GM18867 (cell line): ENCODE measurements around the gene LLGL1.
"Not testable (repeated sequence)": the region's sequence is repeated elsewhere in the genome, so short reads cannot be mapped to it uniquely, and the experiment has no call there.

ENCODE experiments used
- ATAC-seq: cut with Tn5 transposase; IDR thresholded peaks from one replicate; pipeline ENCODE4 v1.9.1; 2021; ENCODE audit warnings: mild to moderate bottlenecking, moderate library complexity; ENCODE audit not compliant: unreplicated experiment

Gene LLGL1

DNA sequence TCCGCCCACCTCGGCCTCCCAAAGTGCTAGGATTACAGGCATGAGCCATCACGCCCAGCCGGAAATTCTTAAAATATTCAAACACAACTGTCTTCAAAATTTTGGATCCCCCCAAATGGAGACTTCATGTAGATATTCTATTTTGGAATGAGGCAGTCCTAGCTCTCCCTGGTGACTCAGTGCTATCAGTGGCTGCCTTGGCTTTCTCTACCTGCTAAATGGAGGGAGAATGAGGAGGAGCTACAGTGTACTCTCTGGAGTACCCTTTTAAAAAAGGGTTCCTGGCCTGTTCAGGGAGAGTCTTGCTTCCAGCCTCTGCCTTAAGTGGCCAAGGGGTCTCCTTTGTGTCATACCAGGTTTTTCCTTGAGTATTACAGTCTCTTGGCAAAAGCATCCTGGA is 31.0 kb upstream of the LLGL1 start:
- no peak for ATAC-seq

DNA sequence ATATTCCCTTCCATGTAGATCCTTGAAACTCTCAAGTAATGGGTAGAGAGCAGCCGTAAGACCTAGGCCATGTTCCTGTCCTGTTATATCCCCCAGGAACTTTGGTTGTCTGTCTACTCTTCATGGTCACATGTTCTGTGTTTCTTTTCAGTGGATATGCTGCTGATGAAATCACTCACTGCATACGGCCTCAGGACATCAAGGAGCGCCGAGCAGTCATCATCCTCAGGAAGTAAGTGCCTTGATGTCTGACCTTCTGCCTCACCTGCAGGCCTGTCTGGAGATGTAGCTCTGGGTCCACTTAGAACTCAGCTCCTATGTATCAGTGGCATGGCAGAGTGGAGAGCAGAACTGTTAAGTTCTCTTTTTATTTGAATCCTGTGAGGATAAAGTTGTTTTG is 30.6 kb upstream of the LLGL1 start:
- ATAC-seq = no peak

- no peak for ATAC-seq
Observed at GRCh38 chr17:18195246-18195645, 30.2 kb upstream of the LLGL1 start.

- ATAC-seq = no peak
Observed at GRCh38 chr17:18197535-18198194, 27.8 kb upstream of the LLGL1 start.

GRCh38 chr17:18198530-18198929 is 26.9 kb upstream of the LLGL1 start:
- ATAC-seq = no peak

GRCh38 chr17:18201108-18201507 is 24.3 kb upstream of the LLGL1 start:
- ATAC-seq = no peak

GRCh38 chr17:18203308-18203707 is 22.1 kb upstream of the LLGL1 start:
- no peak for ATAC-seq

- ATAC-seq = no peak
Observed at GRCh38 chr17:18205861-18206260, 19.6 kb upstream of the LLGL1 start.

GRCh38 chr17:18206962-18207361 is 18.5 kb upstream of the LLGL1 start:
- no peak for ATAC-seq

- ATAC-seq = no peak
Observed at GRCh38 chr17:18208092-18208491, 17.3 kb upstream of the LLGL1 start.

DNA sequence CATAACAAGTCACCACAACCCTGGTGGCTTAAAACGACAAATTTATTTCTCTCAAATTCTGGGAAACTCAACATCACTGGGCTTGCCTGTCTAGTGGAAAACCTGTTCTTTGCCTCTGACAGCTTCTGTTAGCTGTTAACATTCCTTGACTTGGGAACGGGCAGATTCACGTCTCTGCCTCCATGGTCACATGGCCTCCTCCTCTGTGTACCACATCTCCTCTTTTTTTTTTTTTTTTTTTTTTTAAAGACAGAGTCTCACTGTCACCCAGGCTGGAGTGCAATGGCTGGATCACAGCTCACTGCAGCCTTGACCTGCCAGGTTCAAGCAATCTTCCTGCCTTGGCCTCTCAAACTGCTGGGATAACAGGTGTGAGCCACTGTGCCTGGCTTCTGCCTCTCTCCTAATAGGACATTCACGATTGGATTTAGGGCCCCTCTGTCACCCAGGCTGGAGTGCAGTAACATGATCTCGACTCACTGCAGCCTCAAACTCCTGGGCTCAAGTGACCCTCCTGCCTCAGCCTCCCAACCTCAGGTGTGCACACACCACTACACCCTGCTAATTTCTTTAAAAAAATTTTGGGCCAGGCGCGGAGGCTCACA is 11.7 kb upstream of the LLGL1 start:
- ATAC-seq = no peak

- not testable (repeated sequence) for ATAC-seq
Observed at GRCh38 chr17:18216906-18217305, 8.5 kb upstream of the LLGL1 start.

GRCh38 chr17:18217412-18218015 is 7.9 kb upstream of the LLGL1 start:
- ATAC-seq = no peak

DNA sequence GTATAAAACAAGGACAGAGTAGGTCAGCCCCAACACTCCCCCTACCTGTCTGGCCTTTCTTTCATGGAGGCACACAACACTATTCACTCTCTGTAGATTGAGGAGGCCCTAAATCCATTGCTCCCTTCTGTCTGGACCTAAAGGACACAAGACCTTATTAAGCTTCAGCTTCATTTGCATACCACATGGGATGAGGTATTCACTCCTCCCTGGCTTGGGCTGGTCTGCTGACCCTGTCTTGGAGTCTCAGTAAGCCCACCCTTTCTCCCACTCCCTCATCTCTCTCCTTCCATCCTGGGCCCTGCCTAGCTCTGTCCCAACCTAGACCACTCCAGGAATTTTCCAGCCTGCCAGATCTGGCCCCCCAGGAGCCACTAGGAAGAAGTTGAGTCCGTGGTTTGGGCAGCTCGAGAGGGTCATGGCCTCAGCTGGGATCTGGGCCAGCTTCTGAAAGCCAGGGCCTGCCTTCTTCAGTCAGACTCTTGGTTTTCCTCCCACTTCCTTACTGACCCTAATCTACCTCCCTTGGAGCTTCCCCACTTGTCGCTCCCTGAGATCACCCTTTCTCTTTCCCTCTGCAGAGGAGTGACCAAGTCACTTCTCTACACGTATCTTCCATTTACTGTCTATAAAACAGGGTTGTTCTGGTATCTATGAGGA is 6.5 kb upstream of the LLGL1 start:
- ATAC-seq = no peak

DNA sequence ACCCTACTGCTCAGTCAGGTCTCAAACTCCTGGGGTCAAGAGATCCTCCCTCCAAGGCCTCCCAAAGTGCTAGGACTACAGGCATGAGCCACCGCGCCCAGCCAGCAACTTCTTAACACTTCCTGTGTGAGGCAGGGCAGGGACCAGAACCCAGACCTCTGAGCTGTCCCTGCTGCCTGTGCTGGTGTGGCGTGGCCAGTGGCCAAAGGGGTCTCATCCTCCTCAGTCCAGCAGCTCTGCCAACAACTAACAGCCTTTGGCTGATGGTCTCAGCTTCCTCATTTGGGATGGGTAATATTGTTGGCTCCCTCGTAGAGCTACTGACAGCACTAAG is 1.4 kb upstream of the LLGL1 start:
- no peak for ATAC-seq

DNA sequence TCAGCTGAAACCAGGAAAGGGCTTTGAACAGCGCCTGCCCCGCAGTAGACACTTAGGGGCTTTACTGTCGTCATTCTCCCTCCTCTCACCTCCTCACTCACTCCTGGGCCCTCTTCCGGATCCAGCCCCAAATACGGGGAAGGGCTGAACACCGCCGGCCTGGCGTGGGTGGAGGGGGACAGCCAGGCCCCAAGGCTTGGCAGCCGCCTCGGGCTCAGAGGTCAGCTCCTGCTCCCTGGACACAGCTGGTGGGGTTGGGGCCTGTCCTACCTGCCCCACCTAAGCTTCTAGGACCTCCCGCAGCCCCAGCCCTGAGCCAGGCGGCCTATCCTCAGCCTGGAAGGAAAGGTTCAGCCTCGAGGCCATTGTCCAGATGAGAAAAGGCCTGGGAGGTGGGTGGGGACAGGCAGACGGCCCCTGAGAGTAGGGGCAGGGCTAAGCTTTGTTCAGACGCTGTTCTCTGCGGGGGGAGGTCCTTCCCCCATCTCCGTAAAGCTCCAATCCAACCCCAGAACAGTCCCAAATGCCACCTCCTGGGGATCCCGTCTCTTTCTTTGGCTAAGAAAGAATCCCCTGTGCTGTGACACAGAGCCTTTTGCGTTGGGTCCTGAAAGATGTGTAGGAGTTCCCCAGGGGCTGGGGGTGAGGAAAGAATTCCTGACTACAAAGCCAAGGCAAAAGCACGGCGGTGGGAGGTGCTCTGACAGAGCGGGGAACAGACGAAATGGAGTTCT is 881 bp upstream of the LLGL1 start:
- ATAC-seq = no peak

- no peak for ATAC-seq
Observed at GRCh38 chr17:18225642-18226283, 328 bp downstream of the LLGL1 start.

DNA sequence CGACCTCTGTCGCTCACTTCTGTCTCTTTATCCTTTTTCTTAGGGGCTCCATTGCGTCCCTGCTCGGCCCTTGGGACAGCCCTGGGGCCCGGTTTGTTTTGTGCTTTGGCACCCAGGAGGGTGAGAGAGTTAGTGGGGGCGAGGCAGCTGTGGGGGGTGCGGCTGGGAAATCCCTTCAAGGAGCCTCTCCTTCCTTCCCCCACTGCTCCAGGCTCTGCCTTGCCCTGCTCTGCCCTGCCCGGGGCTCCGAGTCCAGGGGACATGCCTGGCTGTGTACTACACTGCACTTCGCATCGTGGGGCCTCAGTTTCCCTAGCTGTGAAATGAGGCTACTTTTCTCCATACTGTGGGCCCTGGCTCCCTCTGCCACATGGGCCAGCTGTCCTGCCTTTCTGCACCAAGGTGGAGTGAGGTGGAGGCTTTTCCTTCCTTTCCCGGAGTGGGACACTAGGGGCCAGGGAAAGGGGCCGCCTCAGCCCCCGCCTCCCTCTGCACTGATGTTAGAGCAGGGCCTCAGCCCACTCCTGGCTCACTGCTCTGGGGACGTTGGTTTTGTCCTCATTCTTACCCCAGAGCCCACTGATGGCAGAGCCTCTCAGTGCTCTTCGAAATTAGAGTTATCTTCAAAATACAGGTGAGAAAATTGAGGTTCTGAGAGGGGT is 980 bp downstream of the LLGL1 start:
- ATAC-seq = no peak

- no peak for ATAC-seq
Observed at GRCh38 chr17:18227635-18228034, 2.2 kb downstream of the LLGL1 start.

GRCh38 chr17:18228176-18228682 is 2.8 kb downstream of the LLGL1 start:
- ATAC-seq = no peak
